ENCODE measurements around the gene CKAP4.

Gene CKAP4

GRCh38 chr12:106265116-106265515 lies 17.3 kb upstream of the CKAP4 start:
- DNase-seq (ENCODE audit: low read depth): no peak
- no peak overlapping the region for H3K4me3 ChIP-seq (ENCODE audit: low read depth, low read length)
- no peak for TF ChIP-seq CTCF (IDR thresholded peaks at IDR 0.05; ENCODE audit: insufficient read depth, low read depth, low read length, missing control alignments)

DNA sequence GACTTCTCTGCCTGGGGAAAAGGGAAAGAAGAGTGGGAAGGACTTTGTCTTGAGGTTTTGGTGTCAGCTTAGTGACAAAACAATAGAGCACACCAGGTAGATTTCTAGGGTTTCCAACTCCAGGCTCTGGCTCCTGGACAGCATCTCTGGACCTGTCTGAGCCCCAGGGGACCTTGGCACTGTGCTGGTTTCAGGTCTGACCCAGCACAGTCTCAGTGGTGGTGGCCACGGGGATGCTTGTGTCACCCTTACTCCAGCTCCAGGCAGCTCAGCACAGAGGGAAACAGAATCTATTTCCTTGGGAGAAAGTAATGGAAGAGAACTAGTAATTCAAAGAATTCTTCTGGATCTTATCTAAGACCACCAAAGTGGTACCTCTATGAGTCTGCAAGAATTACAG lies 11.1 kb upstream of the CKAP4 start:
- TF ChIP-seq CTCF (IDR thresholded peaks at IDR 0.05; ENCODE audit: insufficient read depth, low read depth, low read length, missing control alignments): no peak
- no peak overlapping the region for H3K4me3 ChIP-seq (ENCODE audit: low read depth, low read length)
- no peak for DNase-seq (ENCODE audit: low read depth)

DNA sequence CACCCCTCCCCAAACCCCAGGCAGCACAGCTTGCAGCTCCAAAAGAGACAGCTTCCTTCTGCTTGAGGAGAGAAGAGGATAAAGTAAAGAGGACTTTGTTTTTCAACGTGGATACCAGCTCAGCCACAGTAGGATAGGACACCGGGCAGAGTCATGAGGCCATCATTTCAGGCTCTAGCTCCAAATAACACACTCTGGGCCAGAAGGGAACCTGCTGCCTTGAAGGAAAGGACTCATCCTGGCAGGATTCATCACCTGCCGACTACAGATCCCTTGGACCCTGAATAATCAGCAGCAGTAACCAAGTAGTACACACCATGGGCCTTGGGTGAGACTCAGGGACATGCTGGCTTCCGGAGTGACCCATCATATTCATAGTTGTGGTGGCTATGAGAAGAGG lies 10.4 kb upstream of the CKAP4 start:
- no peak overlapping the region for H3K4me3 ChIP-seq (ENCODE audit: low read depth, low read length)
- DNase-seq (ENCODE audit: low read depth): no peak
- TF ChIP-seq CTCF (IDR thresholded peaks at IDR 0.05; ENCODE audit: insufficient read depth, low read depth, low read length, missing control alignments): no peak

GRCh38 chr12:106256524-106256923 lies 8.7 kb upstream of the CKAP4 start:
- TF ChIP-seq CTCF (IDR thresholded peaks at IDR 0.05; ENCODE audit: insufficient read depth, low read depth, low read length, missing control alignments): no peak
- no peak overlapping the region for H3K4me3 ChIP-seq (ENCODE audit: low read depth, low read length)
- DNase-seq (ENCODE audit: low read depth): no peak

- no peak overlapping the region for H3K4me3 ChIP-seq (ENCODE audit: low read depth, low read length)
- DNase-seq (ENCODE audit: low read depth): no peak
- TF ChIP-seq CTCF (IDR thresholded peaks at IDR 0.05; ENCODE audit: insufficient read depth, low read depth, low read length, missing control alignments): no peak
Observed at GRCh38 chr12:106255952-106256351, 8.1 kb upstream of the CKAP4 start.

DNA sequence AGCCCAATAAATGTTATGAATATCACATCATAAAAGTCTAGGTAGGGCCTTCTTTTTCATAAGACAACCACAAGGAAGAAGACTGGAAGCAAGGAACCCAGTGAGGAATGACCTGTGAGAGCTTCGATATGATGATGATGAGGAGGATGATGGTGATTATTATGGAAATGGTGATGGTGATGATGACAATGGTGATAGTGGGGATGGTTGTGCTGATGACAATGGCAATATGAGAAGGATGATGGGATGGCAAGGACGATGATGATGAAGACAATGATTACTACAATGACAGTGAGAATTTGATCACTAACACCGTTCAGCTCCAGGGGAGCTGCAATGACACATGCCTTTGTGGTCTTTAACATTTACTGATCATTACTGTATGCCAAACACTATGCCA lies 7.7 kb upstream of the CKAP4 start:
- no peak for DNase-seq (ENCODE audit: low read depth)
- H3K4me3 ChIP-seq (ENCODE audit: low read depth, low read length): no peak overlapping the region
- no peak for TF ChIP-seq CTCF (IDR thresholded peaks at IDR 0.05; ENCODE audit: insufficient read depth, low read depth, low read length, missing control alignments)

DNA sequence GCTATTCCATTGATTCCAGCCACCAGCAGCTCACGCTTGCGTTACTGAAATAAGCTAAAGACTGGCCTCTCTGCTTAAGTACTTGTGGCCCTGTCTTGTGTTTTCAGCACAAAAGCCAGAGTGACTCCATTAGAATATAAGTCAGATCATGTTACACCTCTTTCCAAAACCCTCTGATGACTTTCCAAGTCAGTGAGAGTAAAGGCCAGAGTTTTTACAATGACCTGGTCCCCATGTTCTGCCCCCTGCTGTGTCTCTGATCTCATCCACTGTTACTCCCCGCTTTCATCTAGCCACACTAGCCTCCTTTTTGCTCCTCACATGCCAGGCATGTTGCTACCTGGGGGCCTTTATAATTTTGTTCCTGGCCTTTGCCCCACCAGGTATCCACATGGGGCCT lies 6.9 kb upstream of the CKAP4 start:
- DNase-seq (ENCODE audit: low read depth): no peak
- H3K4me3 ChIP-seq (ENCODE audit: low read depth, low read length): no peak overlapping the region
- no peak for TF ChIP-seq CTCF (IDR thresholded peaks at IDR 0.05; ENCODE audit: insufficient read depth, low read depth, low read length, missing control alignments)

Data from GM12865 (cell line).